OCI-M1 (cell line): ENCODE measurements around the gene DDX54.
A peak's percentile ranks its signal among the peaks of the same experiment; 100 is the strongest.

Experiments used
- DNase-seq: peaks from one replicate; lab custom pipeline; 2025; lab: John Stamatoyannopoulos, UW

Gene DDX54

GRCh38 chr12:113185180-113186032 is at the start of gene DDX54, which contains the start of gene RITA1:
TSS of gene DDX54 (minus strand) at chr12:113185478. CDS start at chr12:113185451, 27 bp downstream.
TSS of gene RITA1 (plus strand) at chr12:113185721. CDS start at chr12:113186747, 1,026 bp downstream.
- peak; percentile 85 for DNase-seq

- DNase-seq: no peak
Observed at GRCh38 chr12:113234483-113234882, 49.2 kb upstream of the DDX54 start.

GRCh38 chr12:113233967-113234366 is 48.7 kb upstream of the DDX54 start:
- DNase-seq: no peak

GRCh38 chr12:113232840-113233585 is 47.7 kb upstream of the DDX54 start:
- no peak for DNase-seq

- DNase-seq: no peak
Observed at GRCh38 chr12:113232089-113232839, 47.0 kb upstream of the DDX54 start.

- DNase-seq: no peak
Observed at GRCh38 chr12:113231235-113232088, 46.2 kb upstream of the DDX54 start.

- DNase-seq: peak; percentile 68
Observed at GRCh38 chr12:113230315-113231234, 45.3 kb upstream of the DDX54 start.

GRCh38 chr12:113228394-113229028 is 43.2 kb upstream of the DDX54 start:
- no peak for DNase-seq

GRCh38 chr12:113227686-113228391 is 42.6 kb upstream of the DDX54 start:
- no peak for DNase-seq

- no peak for DNase-seq
Observed at GRCh38 chr12:113226696-113227568, 41.7 kb upstream of the DDX54 start.

GRCh38 chr12:113224955-113225354 is 39.7 kb upstream of the DDX54 start:
- no peak for DNase-seq

GRCh38 chr12:113222730-113223531 is 37.7 kb upstream of the DDX54 start:
- DNase-seq: peak; percentile 66

GRCh38 chr12:113221997-113222729 is 36.9 kb upstream of the DDX54 start:
- no peak for DNase-seq

- DNase-seq: peak; percentile 100
Observed at GRCh38 chr12:113221181-113221996, 36.1 kb upstream of the DDX54 start, which contains the start of gene TPCN1. TSS of gene TPCN1 (plus strand) at chr12:113221464. CDS start at chr12:113226853, 5,389 bp downstream.

GRCh38 chr12:113220593-113221180 is 35.4 kb upstream of the DDX54 start:
- DNase-seq: no peak
